Stimulated activated CD4-positive, alpha-beta T cell treated with anti-CD3 and anti-CD28 coated beads, Interleukin-4, amount 100 ng/mL, for 1 hour (primary cell): ENCODE results near the gene BRK1.
"Not testable (repeated sequence)": the region's sequence is repeated elsewhere in the genome, so short reads cannot be mapped to it uniquely, and the experiment has no call there.

Experiments
- DNase-seq: peaks from one replicate; pipeline ENCODE4 v3.0.0-alpha.2; 2020

Gene BRK1

GRCh38 chr3:10115326-10116137 lies at the start of gene BRK1:
Gene BRK1, plus strand, starts transcription at chr3:10115675. Its CDS starts 27 bp downstream, at chr3:10115702.
- DNase-seq, result peak; percentile 92

DNA sequence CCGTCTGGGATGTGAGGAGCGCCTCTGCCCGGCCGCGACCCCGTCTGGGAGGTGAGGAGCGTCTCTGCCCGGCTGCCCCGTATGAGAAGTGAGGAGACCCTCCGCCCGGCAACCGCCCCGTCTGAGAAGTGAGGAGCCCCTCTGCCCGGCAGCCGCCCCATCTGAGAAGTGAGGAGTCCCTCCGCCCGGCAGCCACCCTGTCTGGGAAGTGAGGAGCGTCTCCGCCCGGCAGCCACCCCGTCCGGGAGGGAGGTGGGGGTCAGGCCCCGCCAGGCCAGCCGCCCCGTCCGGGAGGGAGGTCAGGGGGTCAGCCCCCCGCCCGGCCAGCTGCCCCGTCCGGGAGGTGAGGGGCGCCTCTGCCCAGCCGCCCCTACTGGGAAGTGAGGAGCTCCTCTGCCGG lies 45.4 kb upstream of the BRK1 start:
- DNase-seq, result not testable (repeated sequence)

- no peak for DNase-seq
Measured at GRCh38 chr3:10074666-10075065, 40.8 kb upstream of the BRK1 start.

DNA sequence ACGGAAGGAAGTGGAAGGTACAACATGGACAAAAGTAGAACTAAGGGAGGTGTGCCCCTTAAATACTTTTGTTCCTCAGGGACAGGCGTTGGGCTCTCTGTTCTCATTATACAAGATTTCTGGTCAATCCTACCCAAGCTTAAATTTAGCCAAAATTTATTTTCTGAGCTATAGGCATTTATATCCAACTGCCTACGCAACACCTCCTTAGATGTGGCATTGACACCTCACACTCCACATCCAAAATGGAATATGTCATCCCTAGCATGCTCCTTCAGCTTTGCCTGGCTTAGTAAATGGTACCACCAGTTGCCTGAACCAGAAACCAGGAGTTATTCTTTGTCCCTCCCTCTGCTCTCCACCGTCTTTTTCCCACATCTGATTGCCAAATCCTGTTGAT lies 33.6 kb upstream of the BRK1 start:
- no peak for DNase-seq

GRCh38 chr3:10085738-10086137 lies 29.7 kb upstream of the BRK1 start:
- DNase-seq, result no peak

DNA sequence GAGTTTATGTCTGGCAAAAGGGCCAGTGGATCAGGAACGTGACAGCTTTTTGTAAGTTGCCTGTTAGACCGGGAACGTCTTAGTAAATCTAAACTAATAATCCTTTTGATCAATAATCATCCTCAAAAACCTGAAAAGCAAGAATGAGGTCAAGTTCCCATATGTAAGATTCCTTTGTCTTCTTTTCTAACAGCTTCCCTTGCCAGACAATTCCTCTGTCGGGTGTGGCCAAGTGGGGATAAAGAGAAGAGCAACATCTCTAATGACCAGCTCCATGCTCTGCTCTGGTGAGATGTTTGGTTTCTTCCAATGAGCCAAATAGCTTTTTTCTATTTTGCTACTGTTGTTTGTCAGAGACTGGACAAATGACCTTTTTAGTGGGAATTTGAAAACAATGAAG lies 27.2 kb upstream of the BRK1 start:
- no peak for DNase-seq

DNA sequence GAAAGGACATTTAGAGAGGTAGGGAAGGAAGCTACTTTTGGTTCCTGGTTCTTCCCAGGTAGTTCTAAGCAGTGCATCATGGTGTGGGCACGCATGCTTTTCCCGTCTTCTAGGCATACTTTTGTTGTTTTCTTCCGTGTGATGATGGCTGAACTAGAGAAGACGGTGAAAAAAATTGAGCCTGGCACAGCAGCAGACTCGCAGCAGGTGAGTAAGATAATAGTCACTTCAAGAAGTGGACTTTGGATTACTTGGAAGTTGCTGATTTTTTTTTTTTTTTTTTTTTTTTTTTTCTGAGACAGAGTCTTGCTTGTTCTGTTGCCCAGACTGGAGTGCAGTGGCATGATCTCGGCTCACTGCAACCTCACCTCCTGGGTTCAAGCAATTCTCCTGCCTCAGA lies 25.3 kb upstream of the BRK1 start:
- no peak for DNase-seq

DNA sequence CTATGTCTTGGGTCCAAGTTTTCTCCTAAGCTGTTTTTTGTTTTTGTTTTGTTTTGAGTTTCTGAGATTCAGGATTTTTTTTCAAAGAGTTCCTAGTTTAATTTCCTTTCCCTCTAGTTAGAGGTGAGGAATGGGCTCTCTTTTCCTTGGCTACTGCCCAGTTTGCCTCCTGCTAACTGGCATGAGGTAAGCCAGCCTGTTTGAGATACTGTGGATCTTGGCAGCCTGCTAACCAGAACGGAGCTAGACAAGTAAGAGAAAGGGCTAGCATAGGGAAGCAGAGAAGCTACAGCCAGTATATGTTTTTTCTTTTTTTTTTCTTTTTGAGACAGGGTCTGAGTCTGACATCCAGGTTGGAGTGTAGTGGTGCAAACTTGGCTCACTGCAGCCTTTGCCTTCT lies 24.7 kb upstream of the BRK1 start:
- not testable (repeated sequence) for DNase-seq

GRCh38 chr3:10091387-10091786 lies 24.1 kb upstream of the BRK1 start:
- not testable (repeated sequence) for DNase-seq

DNA sequence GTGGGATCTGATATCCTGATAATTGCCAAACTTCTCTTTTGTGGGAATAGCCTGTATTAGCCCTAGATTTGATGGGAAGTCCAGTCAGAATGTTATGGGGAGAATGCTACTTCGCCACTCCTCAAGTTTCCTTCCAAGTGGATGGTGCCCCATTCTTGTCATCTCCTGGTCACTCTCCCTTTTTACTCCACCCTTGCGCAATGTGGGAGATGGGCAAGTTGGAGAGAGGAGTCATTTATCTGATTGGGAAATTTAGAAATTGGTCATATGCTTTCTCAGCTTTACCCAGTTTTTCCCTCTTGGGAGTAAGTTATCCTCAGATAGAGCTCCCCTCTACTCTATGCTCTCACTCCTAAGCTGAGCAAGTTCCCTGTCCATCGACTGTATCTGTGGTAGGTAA lies 21.8 kb upstream of the BRK1 start:
- DNase-seq, result no peak

GRCh38 chr3:10099041-10099440 lies 16.4 kb upstream of the BRK1 start:
- DNase-seq, result no peak

- DNase-seq, result no peak
Measured at GRCh38 chr3:10106919-10107318, 8.6 kb upstream of the BRK1 start.

- no peak for DNase-seq
Measured at GRCh38 chr3:10108091-10108490, 7.4 kb upstream of the BRK1 start, which contains the start of gene FANCD2OS. Gene FANCD2OS, minus strand, starts transcription at chr3:10108255. Its CDS starts 3,481 bp downstream, at chr3:10104774.

GRCh38 chr3:10116138-10116460 lies 624 bp downstream of the BRK1 start:
- no peak for DNase-seq

DNA sequence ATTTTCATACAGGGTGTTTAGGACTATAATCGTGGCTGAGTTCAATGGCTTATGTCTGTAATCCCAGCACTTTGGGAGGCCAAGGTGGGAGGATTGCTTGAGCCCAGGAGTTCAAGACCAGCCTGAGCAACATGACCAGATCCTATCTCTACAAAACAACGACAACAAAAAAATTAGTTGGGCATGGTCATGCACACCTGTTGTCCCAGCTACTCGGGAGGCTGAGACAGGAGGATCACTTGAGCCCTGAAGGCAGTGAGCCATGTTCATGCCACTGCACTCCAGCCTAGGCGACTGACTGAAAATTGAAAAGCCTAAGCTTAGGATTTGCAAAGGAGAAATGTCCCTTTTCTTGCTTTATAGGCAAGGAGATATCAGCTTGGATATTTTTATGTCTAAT lies 1.5 kb downstream of the BRK1 start:
- no peak for DNase-seq

DNA sequence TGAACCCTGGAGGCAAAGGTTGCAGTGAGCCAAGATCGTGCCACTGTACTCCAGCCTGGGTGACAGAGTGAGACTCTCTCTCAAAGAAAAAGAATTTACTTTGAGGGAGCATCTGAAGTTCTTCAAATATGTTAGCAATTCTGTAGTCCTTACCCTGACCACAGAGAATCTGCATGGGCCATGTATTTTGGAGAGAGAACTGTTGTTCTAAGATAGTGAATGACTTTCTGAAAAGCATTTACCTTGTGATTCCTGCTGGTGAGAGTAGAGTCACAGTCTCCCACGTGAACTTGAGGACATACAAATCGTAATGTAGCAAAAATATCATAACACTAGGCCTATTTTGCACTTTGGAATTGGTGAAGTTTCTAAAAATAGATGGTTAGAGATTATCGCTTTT lies 3.9 kb downstream of the BRK1 start:
- DNase-seq, result no peak

- no peak for DNase-seq
Measured at GRCh38 chr3:10121064-10121463, 5.6 kb downstream of the BRK1 start.

GRCh38 chr3:10122724-10123123 lies 7.2 kb downstream of the BRK1 start:
- DNase-seq, result no peak

- DNase-seq, result not testable (repeated sequence)
Measured at GRCh38 chr3:10135872-10136271, 20.4 kb downstream of the BRK1 start.

GRCh38 chr3:10136426-10137005 lies 21.0 kb downstream of the BRK1 start:
- DNase-seq, result no peak

DNA sequence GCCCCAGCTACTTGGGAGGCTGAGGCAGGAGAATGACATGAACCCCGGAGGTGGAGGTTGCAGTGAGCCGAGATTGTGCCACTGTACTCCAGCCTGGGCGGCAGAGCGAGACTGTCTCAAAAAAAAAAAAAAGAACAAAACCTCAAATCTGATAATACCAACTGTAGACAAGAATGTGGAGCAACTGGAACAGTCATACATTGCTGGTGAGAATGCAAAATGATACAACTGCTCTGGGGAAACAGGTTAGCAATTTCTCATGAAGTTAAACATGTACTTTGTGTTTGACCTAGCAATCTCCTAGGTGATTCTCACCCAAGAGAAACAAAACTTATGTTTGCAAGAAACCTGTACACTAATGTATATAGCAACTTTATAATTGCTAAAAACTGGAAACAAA lies 21.7 kb downstream of the BRK1 start:
- no peak for DNase-seq

DNA sequence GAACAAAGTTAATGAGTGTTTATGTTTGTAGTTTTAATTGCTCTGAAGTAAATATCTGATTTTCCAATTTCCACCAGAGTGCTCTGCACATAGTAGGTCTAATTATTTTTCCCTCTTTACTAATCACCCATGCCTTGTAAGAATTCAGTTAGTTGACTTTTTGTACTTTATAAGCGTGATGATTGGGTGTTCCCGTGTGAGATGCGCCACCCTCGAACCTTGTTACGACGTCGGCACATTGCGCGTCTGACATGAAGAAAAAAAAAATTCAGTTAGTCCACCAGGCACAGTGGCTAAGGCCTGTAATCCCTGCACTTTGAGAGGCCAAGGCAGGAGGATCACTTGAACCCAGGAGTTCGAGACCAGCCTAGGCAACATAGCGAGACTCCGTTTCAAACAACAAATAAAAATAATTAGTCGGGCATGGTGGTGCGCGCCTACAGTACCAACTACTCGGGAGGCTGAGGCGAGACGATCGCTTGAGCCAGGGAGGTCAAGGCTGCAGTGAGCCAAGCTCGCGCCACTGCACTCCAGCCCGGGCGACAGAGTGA lies 25.6 kb downstream of the BRK1 start:
- no peak for DNase-seq

DNA sequence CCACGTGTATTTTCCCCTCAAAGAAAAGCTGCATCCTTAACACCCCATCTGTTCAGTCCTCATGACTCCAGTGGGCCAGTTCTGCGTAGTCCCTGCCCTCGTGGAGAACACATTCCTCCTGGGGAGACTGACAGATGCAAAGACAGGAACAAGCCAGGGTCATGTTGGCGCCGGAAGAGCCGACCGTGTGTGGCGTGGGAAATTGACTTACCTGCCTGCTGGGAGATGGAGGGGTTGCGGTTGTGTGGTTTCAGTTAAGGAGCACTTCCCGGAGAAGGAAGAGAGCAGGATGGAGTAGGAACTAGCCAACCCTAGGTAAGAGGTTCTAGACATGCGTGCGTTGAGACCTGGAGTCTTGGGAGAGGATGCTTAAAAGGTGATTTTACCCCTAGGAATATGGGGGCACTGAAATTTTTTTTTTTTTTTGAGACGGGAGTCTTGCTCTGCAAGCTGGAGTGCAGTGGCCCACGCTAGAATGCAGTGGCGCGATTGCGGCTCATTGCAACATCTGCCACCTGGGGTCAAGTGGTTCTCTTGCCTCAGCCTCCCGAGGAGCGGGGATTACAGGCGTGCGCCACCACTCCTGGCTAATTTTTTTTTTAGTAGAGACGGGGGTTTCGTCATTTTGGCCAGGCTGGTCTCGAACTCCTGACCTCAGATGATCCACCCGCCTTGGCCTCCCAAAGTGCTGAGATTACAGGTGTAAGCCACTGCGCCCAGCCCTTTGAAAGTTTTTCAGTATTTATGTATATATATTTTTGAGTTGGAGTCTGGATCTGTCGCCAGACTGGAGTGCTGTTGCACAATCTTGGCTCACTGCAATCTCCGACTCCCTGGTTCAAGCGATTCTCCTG lies 27.5 kb downstream of the BRK1 start:
- DNase-seq, result no peak

DNA sequence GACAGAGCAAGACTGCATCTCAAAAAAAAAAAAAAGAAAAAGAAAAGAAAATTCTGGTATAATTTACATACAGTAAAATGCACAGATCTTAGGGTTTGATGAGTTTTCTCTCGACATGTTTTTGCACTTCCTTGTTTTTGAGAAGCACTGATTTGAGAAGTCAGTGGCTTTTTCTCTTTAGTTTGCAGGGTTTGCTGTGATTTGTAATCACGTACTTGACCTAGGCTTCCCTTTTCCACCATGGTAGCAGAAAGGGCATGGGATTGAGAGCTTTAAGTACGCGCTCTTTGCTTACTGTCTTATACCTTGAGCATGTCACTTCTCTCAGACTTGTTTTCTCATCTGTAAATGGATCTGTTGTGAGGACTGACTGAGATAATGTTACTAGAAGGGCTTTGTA lies 30.2 kb downstream of the BRK1 start:
- DNase-seq, result no peak
